Stimulated activated CD4-positive, alpha-beta T cell treated with anti-CD3 and anti-CD28 coated beads, Interleukin-2, amount 100 ng/mL, for 4 hours (primary cell): ENCODE results near the gene BPTF.
"Not testable (repeated sequence)": the region's sequence is repeated elsewhere in the genome, so short reads cannot be mapped to it uniquely, and the experiment has no call there.

ENCODE experiments used
- DNase-seq: peaks from one replicate; pipeline ENCODE4 v3.0.0-alpha.2; 2020; ENCODE audit warnings: low read depth

BPTF gene

GRCh38 chr17:67974185-67974584 lies 148.9 kb downstream of the BPTF start:
- DNase-seq, result no peak

- no peak for DNase-seq
These were observed 149.3 kb downstream of the BPTF start for GRCh38 chr17:67974598-67975066.

GRCh38 chr17:67976306-67976705 lies 151.0 kb downstream of the BPTF start:
- DNase-seq, result not testable (repeated sequence)

- no peak for DNase-seq
These were observed 155.2 kb downstream of the BPTF start for GRCh38 chr17:67980456-67980855.

- DNase-seq, result not testable (repeated sequence)
These were observed 155.6 kb downstream of the BPTF start for GRCh38 chr17:67980883-67981282.

GRCh38 chr17:67982034-67982640 lies 156.8 kb downstream of the BPTF start:
- DNase-seq, result no peak

- DNase-seq, result no peak
These were observed 157.5 kb downstream of the BPTF start for GRCh38 chr17:67982686-67983382.

GRCh38 chr17:67983383-67983688 lies 158.0 kb downstream of the BPTF start:
- no peak for DNase-seq

- no peak for DNase-seq
These were observed 165.6 kb downstream of the BPTF start for GRCh38 chr17:67990909-67991308.

GRCh38 chr17:67992548-67993152 lies 167.3 kb downstream of the BPTF start:
- DNase-seq, result no peak

- DNase-seq, result peak; percentile 44
These were observed 168.1 kb downstream of the BPTF start for GRCh38 chr17:67993153-67993997.

- DNase-seq, result no peak
These were observed 168.7 kb downstream of the BPTF start for GRCh38 chr17:67993998-67994361.

- DNase-seq, result no peak
These were observed 169.7 kb downstream of the BPTF start for GRCh38 chr17:67994817-67995569.

- DNase-seq, result no peak
These were observed 170.4 kb downstream of the BPTF start for GRCh38 chr17:67995570-67996263.

GRCh38 chr17:67996301-67997171 lies 171.2 kb downstream of the BPTF start, which contains the start of gene C17orf58:
TSS of gene C17orf58 (minus strand) at chr17:67996469. CDS start at chr17:67996198, 271 bp downstream.
- DNase-seq, result not testable (repeated sequence)

- DNase-seq, result no peak
These were observed 173.2 kb downstream of the BPTF start for GRCh38 chr17:67998466-67998865.

GRCh38 chr17:67999291-67999911 lies 174.1 kb downstream of the BPTF start:
- DNase-seq, result no peak

GRCh38 chr17:68004201-68004600 lies 178.9 kb downstream of the BPTF start:
- no peak for DNase-seq

- DNase-seq, result no peak
These were observed 181.5 kb downstream of the BPTF start for GRCh38 chr17:68006797-68007196.
